Measurements from ENCODE around the gene UBXN6.

The UBXN6 gene

GRCh38 chr19:4501691-4502090, 44.1 kb upstream of the UBXN6 start:
- Histone ChIP-seq H3K4me2 (ENCODE audit: low read depth, low read length, poor library complexity, severe bottlenecking) (no peak overlapping the region), H3F3A (ENCODE audit: insufficient read depth) (no peaks in the 10 kb centered on the region), H2AFZ (ENCODE audit: low read depth, low read length, severe bottlenecking) (no peak overlapping the region), H3K36me3 (ENCODE audit: low read length) (no peaks in the 10 kb centered on the region), H4K20me1 (ENCODE audit: low read depth, low read length) (no peaks in the 10 kb centered on the region), H3K9me3 (ENCODE audit: insufficient read depth, low read length) (no peaks in the 10 kb centered on the region), H3K27ac (ENCODE audit: low read depth, low read length) (no peak overlapping the region), H3K27me3 (ENCODE audit: low read length) (no peaks in the 10 kb centered on the region), H3K79me2 (ENCODE audit: insufficient read depth, low read length) (no peaks in the 10 kb centered on the region), H3K9me2 (replicated peaks; ENCODE audit: insufficient read depth, low read length) (no peaks in the 10 kb centered on the region), H3K9ac (ENCODE audit: low read length) (no peak overlapping the region), H3K4me3 (ENCODE audit: insufficient read depth, low read length, poor library complexity, severe bottlenecking) (no peak overlapping the region)
- TF ChIP-seq CTCF (IDR thresholded peaks at IDR 0.05; ENCODE audit: insufficient read depth, low read length, poor library complexity, severe bottlenecking) (no peak), EZH2phosphoT487 (conservative IDR thresholded peaks at IDR 0.05; ENCODE audit: low read length) (no peak)

GRCh38 chr19:4500841-4501591, 43.4 kb upstream of the UBXN6 start:
- Histone ChIP-seq H3K27ac (ENCODE audit: low read depth, low read length) (no peak overlapping the region), H3K36me3 (ENCODE audit: low read length) (no peaks in the 10 kb centered on the region)

GRCh38 chr19:4499855-4500254, 42.3 kb upstream of the UBXN6 start:
- Histone ChIP-seq H3K27ac (ENCODE audit: low read depth, low read length) (no peak overlapping the region), H3K36me3 (ENCODE audit: low read length) (no peaks in the 10 kb centered on the region), H3K9me2 (replicated peaks; ENCODE audit: insufficient read depth, low read length) (no peaks in the 10 kb centered on the region), H3F3A (ENCODE audit: insufficient read depth) (no peaks in the 10 kb centered on the region), H4K20me1 (ENCODE audit: low read depth, low read length) (no peaks in the 10 kb centered on the region), H2AFZ (ENCODE audit: low read depth, low read length, severe bottlenecking) (no peak overlapping the region), H3K4me3 (ENCODE audit: insufficient read depth, low read length, poor library complexity, severe bottlenecking) (no peak overlapping the region), H3K27me3 (ENCODE audit: low read length) (no peaks in the 10 kb centered on the region), H3K9ac (ENCODE audit: low read length) (no peak overlapping the region), H3K4me2 (ENCODE audit: low read depth, low read length, poor library complexity, severe bottlenecking) (no peak overlapping the region), H3K9me3 (ENCODE audit: insufficient read depth, low read length) (no peaks in the 10 kb centered on the region), H3K79me2 (ENCODE audit: insufficient read depth, low read length) (no peaks in the 10 kb centered on the region)
- no peak for TF ChIP-seq CTCF (IDR thresholded peaks at IDR 0.05; ENCODE audit: insufficient read depth, low read length, poor library complexity, severe bottlenecking)
- TF ChIP-seq EZH2phosphoT487 (conservative IDR thresholded peaks at IDR 0.05; ENCODE audit: low read length), result no peak

More at GRCh38 chr19:4500841-4501591, 43.4 kb upstream of the UBXN6 start:
- TF ChIP-seq CTCF (IDR thresholded peaks at IDR 0.05; ENCODE audit: insufficient read depth, low read length, poor library complexity, severe bottlenecking), result no peak
- no peak for TF ChIP-seq EZH2phosphoT487 (conservative IDR thresholded peaks at IDR 0.05; ENCODE audit: low read length)
- H3K4me2 ChIP-seq (ENCODE audit: low read depth, low read length, poor library complexity, severe bottlenecking), result no peak overlapping the region
- no peak overlapping the region for H2AFZ ChIP-seq (ENCODE audit: low read depth, low read length, severe bottlenecking)
- no peak overlapping the region for H3K4me3 ChIP-seq (ENCODE audit: insufficient read depth, low read length, poor library complexity, severe bottlenecking)
- H3K79me2 ChIP-seq (ENCODE audit: insufficient read depth, low read length), result no peaks in the 10 kb centered on the region
- H3F3A ChIP-seq (ENCODE audit: insufficient read depth), result no peaks in the 10 kb centered on the region
- no peak overlapping the region for H3K9ac ChIP-seq (ENCODE audit: low read length)
- H3K27me3 ChIP-seq (ENCODE audit: low read length), result no peaks in the 10 kb centered on the region
- H3K9me2 ChIP-seq (replicated peaks; ENCODE audit: insufficient read depth, low read length), result no peaks in the 10 kb centered on the region
- H4K20me1 ChIP-seq (ENCODE audit: low read depth, low read length), result no peaks in the 10 kb centered on the region
- no peaks in the 10 kb centered on the region for H3K9me3 ChIP-seq (ENCODE audit: insufficient read depth, low read length)
